ENCODE measurements around the gene ZFAND6. TPM values are rescaled to one million over a fixed set of nuclear protein-coding genes. Genes with fewer than 3 reads are reported as not detected.

The ZFAND6 gene
- polyA plus RNA-seq, 1 donor from 2014 or later: 353 TPM

DNA sequence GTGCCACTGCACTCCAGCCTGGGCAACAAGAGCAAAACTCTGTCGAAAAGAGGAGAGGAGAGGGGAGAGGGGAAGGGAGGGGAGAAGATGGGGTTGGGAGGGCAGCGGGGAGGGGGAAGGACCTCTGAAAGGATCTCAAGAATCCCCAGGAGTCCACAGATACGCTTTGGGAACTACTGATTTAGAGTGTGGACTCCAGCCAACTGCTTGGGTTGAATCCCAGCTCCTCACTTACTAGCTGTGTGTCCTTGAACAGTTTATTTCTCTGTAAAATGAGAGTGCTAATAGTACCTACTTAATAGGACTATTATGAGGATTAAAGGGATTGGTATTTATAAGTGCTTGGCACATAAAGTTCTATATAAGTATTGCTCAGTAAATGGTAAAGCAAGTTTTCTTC, 48.3 kb downstream of the ZFAND6 start:
- peaks cover 15% of the 10 kb centered on the region for H3K79me2 ChIP-seq (replicated peaks; ENCODE audit: insufficient read depth, low read length)
- H3K27me3 ChIP-seq (ENCODE audit: insufficient read depth, low read depth, low read length): no peaks in the 10 kb centered on the region
- H3K27ac ChIP-seq (ENCODE audit: low read length): no peak overlapping the region
- H2AFZ ChIP-seq (ENCODE audit: low read depth, low read length): no peak overlapping the region
- no peaks in the 10 kb centered on the region for H3K36me3 ChIP-seq (ENCODE audit: insufficient read depth, low read length)
- H3K9me2 ChIP-seq (ENCODE audit: insufficient read depth, low read length): no peaks in the 10 kb centered on the region
- no peak overlapping the region for H3K9ac ChIP-seq (ENCODE audit: low read length)
- TF ChIP-seq EP300 (conservative IDR thresholded peaks at IDR 0.05; ENCODE audit: poor library complexity, severe bottlenecking) (no peak), RAD21 (conservative IDR thresholded peaks at IDR 0.05) (no peak)
- H4K20me1 ChIP-seq (ENCODE audit: insufficient read depth): no peaks in the 10 kb centered on the region
- no peaks in the 10 kb centered on the region for H3K9me3 ChIP-seq (ENCODE audit: low read length)
- no peaks in the 10 kb centered on the region for H3F3A ChIP-seq (ENCODE audit: insufficient read depth, low read length, poor library complexity, severe bottlenecking)
- no peak overlapping the region for H3K4me3 ChIP-seq (ENCODE audit: low read length)
- H3K4me2 ChIP-seq (ENCODE audit: low read length): no peak overlapping the region

DNA sequence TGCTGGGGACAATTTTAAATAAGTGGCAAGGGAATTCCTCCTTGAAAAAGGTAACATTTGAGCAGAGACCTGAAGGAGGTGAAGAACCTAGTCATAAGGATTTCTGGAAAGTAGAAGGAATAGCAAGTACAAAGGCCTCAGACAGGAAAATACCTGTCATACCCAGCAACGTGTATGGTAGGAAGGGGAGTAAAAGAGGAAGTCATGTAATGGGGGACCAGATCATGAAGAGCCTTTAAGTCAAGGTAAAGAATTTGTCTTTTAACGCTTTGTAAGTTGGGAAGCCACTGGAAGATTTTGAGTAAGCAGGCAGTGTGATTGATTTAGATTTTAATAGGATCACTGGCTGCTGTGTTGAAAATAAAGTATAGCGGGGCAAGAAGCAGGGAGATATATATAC, 49.9 kb downstream of the ZFAND6 start:
- TF ChIP-seq EP300 (conservative IDR thresholded peaks at IDR 0.05; ENCODE audit: poor library complexity, severe bottlenecking) (no peak), POLR2AphosphoS5 (IDR thresholded peaks at IDR 0.05) (no peak), TAF1 (IDR thresholded peaks at IDR 0.05; ENCODE audit: low read depth) (no peak), SMC3 (conservative IDR thresholded peaks at IDR 0.05; ENCODE audit: poor library complexity) (no peak), EZH2 (IDR thresholded peaks at IDR 0.05; ENCODE audit: borderline replicate concordance, insufficient read depth, low read length, poor library complexity, severe bottlenecking) (no peak), MXI1 (conservative IDR thresholded peaks at IDR 0.05; ENCODE audit: poor library complexity, severe bottlenecking) (no peak), RAD21 (conservative IDR thresholded peaks at IDR 0.05) (no peak)
- TF ChIP-seq, protein P1, sequence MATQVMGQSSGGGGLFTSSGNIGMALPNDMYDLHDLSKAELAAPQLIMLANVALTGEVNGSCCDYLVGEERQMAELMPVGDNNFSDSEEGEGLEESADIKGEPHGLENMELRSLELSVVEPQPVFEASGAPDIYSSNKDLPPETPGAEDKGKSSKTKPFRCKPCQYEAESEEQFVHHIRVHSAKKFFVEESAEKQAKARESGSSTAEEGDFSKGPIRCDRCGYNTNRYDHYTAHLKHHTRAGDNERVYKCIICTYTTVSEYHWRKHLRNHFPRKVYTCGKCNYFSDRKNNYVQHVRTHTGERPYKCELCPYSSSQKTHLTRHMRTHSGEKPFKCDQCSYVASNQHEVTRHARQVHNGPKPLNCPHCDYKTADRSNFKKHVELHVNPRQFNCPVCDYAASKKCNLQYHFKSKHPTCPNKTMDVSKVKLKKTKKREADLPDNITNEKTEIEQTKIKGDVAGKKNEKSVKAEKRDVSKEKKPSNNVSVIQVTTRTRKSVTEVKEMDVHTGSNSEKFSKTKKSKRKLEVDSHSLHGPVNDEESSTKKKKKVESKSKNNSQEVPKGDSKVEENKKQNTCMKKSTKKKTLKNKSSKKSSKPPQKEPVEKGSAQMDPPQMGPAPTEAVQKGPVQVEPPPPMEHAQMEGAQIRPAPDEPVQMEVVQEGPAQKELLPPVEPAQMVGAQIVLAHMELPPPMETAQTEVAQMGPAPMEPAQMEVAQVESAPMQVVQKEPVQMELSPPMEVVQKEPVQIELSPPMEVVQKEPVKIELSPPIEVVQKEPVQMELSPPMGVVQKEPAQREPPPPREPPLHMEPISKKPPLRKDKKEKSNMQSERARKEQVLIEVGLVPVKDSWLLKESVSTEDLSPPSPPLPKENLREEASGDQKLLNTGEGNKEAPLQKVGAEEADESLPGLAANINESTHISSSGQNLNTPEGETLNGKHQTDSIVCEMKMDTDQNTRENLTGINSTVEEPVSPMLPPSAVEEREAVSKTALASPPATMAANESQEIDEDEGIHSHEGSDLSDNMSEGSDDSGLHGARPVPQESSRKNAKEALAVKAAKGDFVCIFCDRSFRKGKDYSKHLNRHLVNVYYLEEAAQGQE (IDR thresholded peaks at IDR 0.05; ENCODE audit: borderline replicate concordance): no peak
- TF ChIP-seq, protein P2, sequence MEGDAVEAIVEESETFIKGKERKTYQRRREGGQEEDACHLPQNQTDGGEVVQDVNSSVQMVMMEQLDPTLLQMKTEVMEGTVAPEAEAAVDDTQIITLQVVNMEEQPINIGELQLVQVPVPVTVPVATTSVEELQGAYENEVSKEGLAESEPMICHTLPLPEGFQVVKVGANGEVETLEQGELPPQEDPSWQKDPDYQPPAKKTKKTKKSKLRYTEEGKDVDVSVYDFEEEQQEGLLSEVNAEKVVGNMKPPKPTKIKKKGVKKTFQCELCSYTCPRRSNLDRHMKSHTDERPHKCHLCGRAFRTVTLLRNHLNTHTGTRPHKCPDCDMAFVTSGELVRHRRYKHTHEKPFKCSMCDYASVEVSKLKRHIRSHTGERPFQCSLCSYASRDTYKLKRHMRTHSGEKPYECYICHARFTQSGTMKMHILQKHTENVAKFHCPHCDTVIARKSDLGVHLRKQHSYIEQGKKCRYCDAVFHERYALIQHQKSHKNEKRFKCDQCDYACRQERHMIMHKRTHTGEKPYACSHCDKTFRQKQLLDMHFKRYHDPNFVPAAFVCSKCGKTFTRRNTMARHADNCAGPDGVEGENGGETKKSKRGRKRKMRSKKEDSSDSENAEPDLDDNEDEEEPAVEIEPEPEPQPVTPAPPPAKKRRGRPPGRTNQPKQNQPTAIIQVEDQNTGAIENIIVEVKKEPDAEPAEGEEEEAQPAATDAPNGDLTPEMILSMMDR (IDR thresholded peaks at IDR 0.05; ENCODE audit: poor library complexity, severe bottlenecking): no peak
- no peaks in the 10 kb centered on the region for H4K20me1 ChIP-seq (ENCODE audit: insufficient read depth)
- no peaks in the 10 kb centered on the region for H3F3A ChIP-seq (ENCODE audit: insufficient read depth, low read length, poor library complexity, severe bottlenecking)
- H3K79me2 ChIP-seq (replicated peaks; ENCODE audit: insufficient read depth, low read length): peaks cover 9% of the 10 kb centered on the region
- no peaks in the 10 kb centered on the region for H3K9me3 ChIP-seq (ENCODE audit: low read length)
- no peak overlapping the region for H3K27ac ChIP-seq (ENCODE audit: low read length)
- H3K4me2 ChIP-seq (ENCODE audit: low read length): no peak overlapping the region
- no peak overlapping the region for H3K4me3 ChIP-seq (ENCODE audit: low read length)
- H2AFZ ChIP-seq (ENCODE audit: low read depth, low read length): no peak overlapping the region
- no peaks in the 10 kb centered on the region for H3K27me3 ChIP-seq (ENCODE audit: insufficient read depth, low read depth, low read length)
- no peaks in the 10 kb centered on the region for H3K36me3 ChIP-seq (ENCODE audit: insufficient read depth, low read length)
- no peaks in the 10 kb centered on the region for H3K9me2 ChIP-seq (ENCODE audit: insufficient read depth, low read length)
- H3K9ac ChIP-seq (ENCODE audit: low read length): no peak overlapping the region

DNA sequence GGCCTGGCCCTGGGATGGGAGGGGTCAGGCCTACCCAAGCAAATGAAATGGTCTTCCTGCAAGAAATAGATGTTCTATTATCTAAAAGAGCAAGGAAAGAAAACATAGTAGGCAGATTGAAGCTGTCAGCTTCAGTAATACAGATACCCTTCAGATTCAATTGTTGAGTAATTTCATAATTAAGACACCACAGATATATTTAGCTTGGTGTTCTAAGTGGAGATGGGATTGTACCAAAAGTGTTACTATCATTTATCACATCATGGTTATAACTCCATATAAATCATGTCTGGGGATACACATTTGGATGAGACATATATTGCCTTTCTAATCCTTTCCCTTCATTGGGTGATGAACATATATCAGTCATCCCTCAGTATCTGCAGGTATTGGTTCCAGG, 51.4 kb downstream of the ZFAND6 start:
- peaks cover 14% of the 10 kb centered on the region for H3K79me2 ChIP-seq (replicated peaks; ENCODE audit: insufficient read depth, low read length)

More for the DNA sequence above, 51.4 kb downstream of the ZFAND6 start:
- Histone ChIP-seq H3K36me3 (ENCODE audit: insufficient read depth, low read length) (no peaks in the 10 kb centered on the region), H3K9ac (ENCODE audit: low read length) (no peak overlapping the region), H3K27me3 (ENCODE audit: insufficient read depth, low read depth, low read length) (no peaks in the 10 kb centered on the region), H3K4me2 (ENCODE audit: low read length) (no peak overlapping the region), H4K20me1 (ENCODE audit: insufficient read depth) (no peaks in the 10 kb centered on the region), H3K27ac (ENCODE audit: low read length) (no peak overlapping the region), H3K4me3 (ENCODE audit: low read length) (no peak overlapping the region), H3F3A (ENCODE audit: insufficient read depth, low read length, poor library complexity, severe bottlenecking) (no peaks in the 10 kb centered on the region), H3K9me2 (ENCODE audit: insufficient read depth, low read length) (no peaks in the 10 kb centered on the region), H2AFZ (ENCODE audit: low read depth, low read length) (no peak overlapping the region), H3K9me3 (ENCODE audit: low read length) (no peaks in the 10 kb centered on the region)
- TF ChIP-seq, protein P2 (IDR thresholded peaks at IDR 0.05; ENCODE audit: poor library complexity, severe bottlenecking): no peak
- TF ChIP-seq TAF1 (IDR thresholded peaks at IDR 0.05; ENCODE audit: low read depth) (no peak), POLR2AphosphoS5 (IDR thresholded peaks at IDR 0.05) (no peak), MXI1 (conservative IDR thresholded peaks at IDR 0.05; ENCODE audit: poor library complexity, severe bottlenecking) (no peak), EP300 (conservative IDR thresholded peaks at IDR 0.05; ENCODE audit: poor library complexity, severe bottlenecking) (no peak), SMC3 (conservative IDR thresholded peaks at IDR 0.05; ENCODE audit: poor library complexity) (no peak), RAD21 (conservative IDR thresholded peaks at IDR 0.05) (no peak), EZH2 (IDR thresholded peaks at IDR 0.05; ENCODE audit: borderline replicate concordance, insufficient read depth, low read length, poor library complexity, severe bottlenecking) (no peak)
- TF ChIP-seq, protein P1 (IDR thresholded peaks at IDR 0.05; ENCODE audit: borderline replicate concordance): no peak
